ENCODE results near the gene NECTIN3.

The NECTIN3 gene

DNA sequence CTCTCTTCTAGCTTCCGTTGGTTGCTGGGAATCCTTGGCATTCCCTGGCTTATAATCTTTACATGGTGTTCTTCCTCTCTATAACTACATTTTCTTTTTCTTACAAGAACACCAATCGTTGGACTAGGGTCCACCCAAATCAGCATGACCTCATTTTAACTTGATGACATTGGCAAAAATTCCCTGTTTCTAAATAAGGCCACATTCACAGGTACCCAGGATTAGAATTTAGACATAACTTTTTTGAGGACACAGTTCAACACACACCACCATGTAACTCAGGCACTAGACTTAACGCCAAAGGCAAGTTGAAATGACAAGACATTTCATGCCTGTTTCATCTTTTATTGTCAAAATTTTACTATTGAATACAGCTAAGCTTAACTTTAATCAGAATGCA lies 93.0 kb downstream of the NECTIN3 start:
- Histone ChIP-seq H3K4me3 (ENCODE audit: low read depth, low read length) (no peak overlapping the region), H3K9ac (ENCODE audit: low read depth, low read length) (no peak overlapping the region), H3K27me3 (ENCODE audit: control insufficient read depth, insufficient read depth, low read length) (no peaks in the 10 kb centered on the region), H3K4me1 (ENCODE audit: control insufficient read depth, insufficient read depth, low read length) (no peaks in the 10 kb centered on the region), H3K9me3 (ENCODE audit: control insufficient read depth, insufficient read depth, low read length) (no peaks in the 10 kb centered on the region), H3K36me3 (ENCODE audit: control insufficient read depth, insufficient read depth, low read length) (no peaks in the 10 kb centered on the region)

- Histone ChIP-seq H3K4me1 (ENCODE audit: control insufficient read depth, insufficient read depth, low read length) (no peaks in the 10 kb centered on the region), H3K36me3 (ENCODE audit: control insufficient read depth, insufficient read depth, low read length) (no peaks in the 10 kb centered on the region), H3K9ac (ENCODE audit: low read depth, low read length) (no peak overlapping the region), H3K9me3 (ENCODE audit: control insufficient read depth, insufficient read depth, low read length) (no peaks in the 10 kb centered on the region), H3K27me3 (ENCODE audit: control insufficient read depth, insufficient read depth, low read length) (no peaks in the 10 kb centered on the region), H3K4me3 (ENCODE audit: low read depth, low read length) (no peak overlapping the region)
Measured at GRCh38 chr3:111165411-111165810, 93.8 kb downstream of the NECTIN3 start.

DNA sequence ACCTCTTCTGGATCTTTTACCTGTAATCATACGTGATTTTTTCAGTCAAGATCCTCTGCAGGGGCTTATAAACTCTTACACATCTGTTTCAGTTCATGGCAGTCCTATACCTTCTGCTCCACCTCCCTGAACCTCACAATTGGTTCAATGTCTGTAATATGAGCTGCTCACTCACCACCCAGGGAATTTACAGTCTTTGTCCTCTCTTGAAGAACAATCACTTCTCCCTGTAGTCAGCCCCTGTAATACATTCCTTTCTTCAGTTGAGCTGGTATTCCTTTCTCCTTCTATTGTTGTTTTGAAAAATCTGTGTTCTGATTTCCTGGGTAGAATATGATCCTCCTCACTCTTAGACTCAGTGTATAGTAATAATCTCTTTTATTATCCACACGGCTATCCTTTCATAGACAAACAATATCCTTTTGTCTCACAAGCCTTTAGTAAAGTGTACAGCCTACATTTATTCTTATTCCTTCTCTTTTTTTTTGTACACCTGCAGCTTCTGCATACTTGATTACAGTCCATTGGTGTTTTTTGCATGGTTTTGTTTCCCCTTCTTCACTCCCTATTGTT lies 101.8 kb downstream of the NECTIN3 start:
- no peaks in the 10 kb centered on the region for H3K4me1 ChIP-seq (ENCODE audit: control insufficient read depth, insufficient read depth, low read length)
- H3K27me3 ChIP-seq (ENCODE audit: control insufficient read depth, insufficient read depth, low read length) = no peaks in the 10 kb centered on the region
- no peaks in the 10 kb centered on the region for H3K9me3 ChIP-seq (ENCODE audit: control insufficient read depth, insufficient read depth, low read length)
- H3K4me3 ChIP-seq (ENCODE audit: low read depth, low read length) = no peak overlapping the region
- no peak overlapping the region for H3K9ac ChIP-seq (ENCODE audit: low read depth, low read length)
- no peaks in the 10 kb centered on the region for H3K36me3 ChIP-seq (ENCODE audit: control insufficient read depth, insufficient read depth, low read length)

GRCh38 chr3:111173906-111174305 lies 102.3 kb downstream of the NECTIN3 start:
- Histone ChIP-seq H3K4me3 (ENCODE audit: low read depth, low read length) (no peak overlapping the region), H3K9ac (ENCODE audit: low read depth, low read length) (no peak overlapping the region), H3K36me3 (ENCODE audit: control insufficient read depth, insufficient read depth, low read length) (no peaks in the 10 kb centered on the region), H3K9me3 (ENCODE audit: control insufficient read depth, insufficient read depth, low read length) (no peaks in the 10 kb centered on the region), H3K4me1 (ENCODE audit: control insufficient read depth, insufficient read depth, low read length) (no peaks in the 10 kb centered on the region), H3K27me3 (ENCODE audit: control insufficient read depth, insufficient read depth, low read length) (no peaks in the 10 kb centered on the region)

GRCh38 chr3:111190518-111190917 lies 118.9 kb downstream of the NECTIN3 start:
- peaks cover 2% of the 10 kb centered on the region for H3K36me3 ChIP-seq (ENCODE audit: control insufficient read depth, insufficient read depth, low read length)
- H3K27me3 ChIP-seq (ENCODE audit: control insufficient read depth, insufficient read depth, low read length) = no peaks in the 10 kb centered on the region
- H3K9me3 ChIP-seq (ENCODE audit: control insufficient read depth, insufficient read depth, low read length) = no peaks in the 10 kb centered on the region
- H3K4me3 ChIP-seq (ENCODE audit: low read depth, low read length) = no peak overlapping the region
- H3K9ac ChIP-seq (ENCODE audit: low read depth, low read length) = no peak overlapping the region
- no peaks in the 10 kb centered on the region for H3K4me1 ChIP-seq (ENCODE audit: control insufficient read depth, insufficient read depth, low read length)

GRCh38 chr3:111193472-111193871 lies 121.9 kb downstream of the NECTIN3 start:
- H3K9ac ChIP-seq (ENCODE audit: low read depth, low read length) = no peak overlapping the region
- no peaks in the 10 kb centered on the region for H3K9me3 ChIP-seq (ENCODE audit: control insufficient read depth, insufficient read depth, low read length)
- H3K36me3 ChIP-seq (ENCODE audit: control insufficient read depth, insufficient read depth, low read length) = peaks cover 2% of the 10 kb centered on the region
- no peaks in the 10 kb centered on the region for H3K27me3 ChIP-seq (ENCODE audit: control insufficient read depth, insufficient read depth, low read length)
- H3K4me3 ChIP-seq (ENCODE audit: low read depth, low read length) = no peak overlapping the region
- H3K4me1 ChIP-seq (ENCODE audit: control insufficient read depth, insufficient read depth, low read length) = no peaks in the 10 kb centered on the region

- Histone ChIP-seq H3K9ac (ENCODE audit: low read depth, low read length) (no peak overlapping the region), H3K36me3 (ENCODE audit: control insufficient read depth, insufficient read depth, low read length) (peaks cover 2% of the 10 kb centered on the region), H3K9me3 (ENCODE audit: control insufficient read depth, insufficient read depth, low read length) (no peaks in the 10 kb centered on the region), H3K4me3 (ENCODE audit: low read depth, low read length) (no peak overlapping the region), H3K27me3 (ENCODE audit: control insufficient read depth, insufficient read depth, low read length) (no peaks in the 10 kb centered on the region), H3K4me1 (ENCODE audit: control insufficient read depth, insufficient read depth, low read length) (no peaks in the 10 kb centered on the region)
Measured at GRCh38 chr3:111194048-111194447, 122.4 kb downstream of the NECTIN3 start.

- peaks cover 2% of the 10 kb centered on the region for H3K36me3 ChIP-seq (ENCODE audit: control insufficient read depth, insufficient read depth, low read length)
- no peaks in the 10 kb centered on the region for H3K27me3 ChIP-seq (ENCODE audit: control insufficient read depth, insufficient read depth, low read length)
- no peaks in the 10 kb centered on the region for H3K4me1 ChIP-seq (ENCODE audit: control insufficient read depth, insufficient read depth, low read length)
- H3K9ac ChIP-seq (ENCODE audit: low read depth, low read length) = no peak overlapping the region
- no peaks in the 10 kb centered on the region for H3K9me3 ChIP-seq (ENCODE audit: control insufficient read depth, insufficient read depth, low read length)
- no peak overlapping the region for H3K4me3 ChIP-seq (ENCODE audit: low read depth, low read length)
Measured at GRCh38 chr3:111197485-111197884, 125.9 kb downstream of the NECTIN3 start.

- Histone ChIP-seq H3K9ac (ENCODE audit: low read depth, low read length) (no peak overlapping the region), H3K4me1 (ENCODE audit: control insufficient read depth, insufficient read depth, low read length) (no peaks in the 10 kb centered on the region), H3K27me3 (ENCODE audit: control insufficient read depth, insufficient read depth, low read length) (no peaks in the 10 kb centered on the region), H3K4me3 (ENCODE audit: low read depth, low read length) (no peak overlapping the region), H3K9me3 (ENCODE audit: control insufficient read depth, insufficient read depth, low read length) (no peaks in the 10 kb centered on the region), H3K36me3 (ENCODE audit: control insufficient read depth, insufficient read depth, low read length) (no peaks in the 10 kb centered on the region)
Measured at GRCh38 chr3:111200027-111200426, 128.4 kb downstream of the NECTIN3 start.

DNA sequence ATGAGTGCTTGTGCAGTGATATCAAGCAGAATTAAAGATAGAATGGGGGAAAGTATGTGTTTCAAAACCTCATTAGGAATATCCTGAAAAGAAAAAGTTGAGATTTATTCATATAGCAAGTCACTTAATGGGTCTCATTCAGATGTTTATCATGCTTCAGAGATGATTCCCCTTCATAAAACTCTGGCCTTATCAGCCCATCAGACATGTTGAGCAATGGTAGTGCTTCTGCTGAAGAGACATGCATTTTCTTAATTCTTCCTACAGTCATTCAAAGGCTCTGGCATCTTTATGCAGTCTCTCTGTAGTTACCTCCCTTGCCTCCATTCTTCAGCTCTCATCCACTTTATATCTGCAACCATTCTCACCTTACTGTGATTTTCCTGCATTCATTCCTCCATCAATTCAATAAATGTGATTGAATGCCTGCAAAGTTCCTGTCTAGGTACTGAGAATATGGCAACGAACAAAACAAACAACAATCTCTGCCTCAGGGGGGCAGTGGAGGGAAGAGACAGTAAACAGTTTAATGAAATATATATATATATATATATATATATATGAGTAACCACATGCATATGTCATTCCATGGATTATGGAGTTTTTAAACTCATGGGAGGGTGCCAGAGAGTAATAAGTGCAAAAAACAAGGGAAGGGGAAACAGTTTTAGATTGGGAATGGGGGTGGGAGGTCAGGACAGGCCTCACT lies 138.5 kb downstream of the NECTIN3 start:
- H3K27me3 ChIP-seq (ENCODE audit: control insufficient read depth, insufficient read depth, low read length) = no peaks in the 10 kb centered on the region
- no peaks in the 10 kb centered on the region for H3K9me3 ChIP-seq (ENCODE audit: control insufficient read depth, insufficient read depth, low read length)
- no peak overlapping the region for H3K9ac ChIP-seq (ENCODE audit: low read depth, low read length)
- H3K4me3 ChIP-seq (ENCODE audit: low read depth, low read length) = no peak overlapping the region
- H3K36me3 ChIP-seq (ENCODE audit: control insufficient read depth, insufficient read depth, low read length) = no peaks in the 10 kb centered on the region
- peaks cover 3% of the 10 kb centered on the region for H3K4me1 ChIP-seq (ENCODE audit: control insufficient read depth, insufficient read depth, low read length)

GRCh38 chr3:111210866-111211564 lies 139.4 kb downstream of the NECTIN3 start:
- Histone ChIP-seq H3K9me3 (ENCODE audit: control insufficient read depth, insufficient read depth, low read length) (no peaks in the 10 kb centered on the region), H3K27me3 (ENCODE audit: control insufficient read depth, insufficient read depth, low read length) (no peaks in the 10 kb centered on the region), H3K4me1 (ENCODE audit: control insufficient read depth, insufficient read depth, low read length) (peaks cover 3% of the 10 kb centered on the region), H3K36me3 (ENCODE audit: control insufficient read depth, insufficient read depth, low read length) (no peaks in the 10 kb centered on the region), H3K4me3 (ENCODE audit: low read depth, low read length) (no peak overlapping the region), H3K9ac (ENCODE audit: low read depth, low read length) (no peak overlapping the region)

- H3K36me3 ChIP-seq (ENCODE audit: control insufficient read depth, insufficient read depth, low read length) = no peaks in the 10 kb centered on the region
- H3K9me3 ChIP-seq (ENCODE audit: control insufficient read depth, insufficient read depth, low read length) = no peaks in the 10 kb centered on the region
- no peak overlapping the region for H3K9ac ChIP-seq (ENCODE audit: low read depth, low read length)
- H3K4me1 ChIP-seq (ENCODE audit: control insufficient read depth, insufficient read depth, low read length) = peaks cover 3% of the 10 kb centered on the region
- no peak overlapping the region for H3K4me3 ChIP-seq (ENCODE audit: low read depth, low read length)
- no peaks in the 10 kb centered on the region for H3K27me3 ChIP-seq (ENCODE audit: control insufficient read depth, insufficient read depth, low read length)
Measured at GRCh38 chr3:111212511-111212910, 140.9 kb downstream of the NECTIN3 start.
